GM18517 (cell line): ENCODE data around the gene OSGIN1.

Source experiments
- ATAC-seq: cut with Tn5 transposase; IDR thresholded peaks from one replicate; pipeline ENCODE4 v1.9.1; 2021; ENCODE audit warnings: mild to moderate bottlenecking, moderate library complexity; ENCODE audit not compliant: unreplicated experiment

OSGIN1 gene

DNA sequence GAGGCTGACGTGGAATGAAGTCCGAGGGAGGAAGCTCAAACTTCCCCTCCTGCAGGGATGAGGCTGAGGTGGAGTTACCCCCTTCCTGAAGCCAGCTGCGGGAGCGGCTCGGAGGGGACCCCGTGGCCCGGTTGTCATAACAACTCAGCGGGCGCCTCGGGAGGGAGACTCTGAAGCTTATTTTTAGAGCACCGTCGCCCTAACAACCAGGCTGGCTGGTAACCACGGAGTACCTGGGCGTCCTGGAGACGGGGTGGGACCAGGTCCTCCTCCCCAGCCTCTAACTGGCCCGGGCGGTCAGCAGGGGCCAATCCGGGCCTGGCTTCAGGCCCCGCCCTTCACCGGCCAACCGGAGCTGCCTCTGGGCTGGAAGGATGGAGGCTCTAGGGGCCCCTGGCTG, 42.7 kb downstream of the OSGIN1 start:
- ATAC-seq, result no peak

DNA sequence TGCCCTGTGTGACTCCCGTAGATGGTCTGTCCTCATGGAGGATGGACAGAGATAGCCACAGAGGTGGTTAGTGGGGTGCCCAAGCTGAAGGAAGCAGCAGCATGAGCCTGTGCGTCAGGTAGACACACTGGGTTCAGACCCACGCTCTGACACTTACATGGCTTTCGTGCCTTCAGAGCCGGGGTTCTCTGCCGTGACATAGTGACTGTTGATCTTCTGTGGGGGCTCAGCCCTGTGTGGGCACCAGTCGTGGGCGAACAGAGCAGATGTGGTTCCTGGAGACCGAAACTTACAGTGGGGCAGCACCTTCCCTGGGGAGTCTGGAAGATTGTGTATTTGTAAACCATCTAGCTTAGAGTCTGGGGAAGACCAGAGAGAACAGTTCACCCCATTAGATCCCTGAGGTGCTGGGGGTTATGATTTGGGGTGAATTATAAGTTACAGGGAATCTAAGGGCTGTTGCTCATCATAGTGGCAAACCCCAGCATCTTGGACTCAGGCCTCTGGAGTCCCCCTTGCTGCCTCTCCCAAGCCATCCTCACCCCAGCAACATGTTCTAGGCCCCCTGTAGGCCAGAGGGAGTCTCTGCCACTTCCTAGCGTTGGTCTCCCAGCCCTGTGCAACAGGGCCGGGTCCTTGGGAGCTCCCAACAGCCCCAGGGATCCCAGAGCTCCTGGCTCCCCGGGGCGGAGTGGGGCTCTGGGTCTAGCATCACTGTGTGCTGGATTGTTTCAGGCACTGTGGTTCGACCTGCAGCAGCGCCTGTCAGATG, 43.6 kb downstream of the OSGIN1 start:
- ATAC-seq, result no peak

DNA sequence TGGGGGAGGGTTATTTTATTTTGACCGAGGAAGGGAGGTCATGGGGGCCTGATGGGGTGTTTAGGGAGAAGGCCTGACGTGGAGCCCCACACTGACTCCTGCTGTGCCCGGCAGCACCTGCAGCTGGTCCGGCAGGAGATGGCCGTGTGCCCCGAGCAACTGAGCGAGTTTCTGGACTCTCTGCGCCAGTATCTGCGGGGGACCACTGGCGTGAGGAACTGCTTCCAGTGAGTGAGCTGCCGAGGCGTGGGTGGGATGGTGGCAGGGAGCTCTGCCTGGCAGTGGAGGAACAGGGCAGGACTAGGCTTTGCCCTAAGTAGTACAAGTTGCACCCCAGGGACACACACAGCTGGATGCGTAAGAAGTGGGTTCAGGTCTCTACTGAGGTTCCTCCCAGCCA, 45.1 kb downstream of the OSGIN1 start:
- no peak for ATAC-seq

DNA sequence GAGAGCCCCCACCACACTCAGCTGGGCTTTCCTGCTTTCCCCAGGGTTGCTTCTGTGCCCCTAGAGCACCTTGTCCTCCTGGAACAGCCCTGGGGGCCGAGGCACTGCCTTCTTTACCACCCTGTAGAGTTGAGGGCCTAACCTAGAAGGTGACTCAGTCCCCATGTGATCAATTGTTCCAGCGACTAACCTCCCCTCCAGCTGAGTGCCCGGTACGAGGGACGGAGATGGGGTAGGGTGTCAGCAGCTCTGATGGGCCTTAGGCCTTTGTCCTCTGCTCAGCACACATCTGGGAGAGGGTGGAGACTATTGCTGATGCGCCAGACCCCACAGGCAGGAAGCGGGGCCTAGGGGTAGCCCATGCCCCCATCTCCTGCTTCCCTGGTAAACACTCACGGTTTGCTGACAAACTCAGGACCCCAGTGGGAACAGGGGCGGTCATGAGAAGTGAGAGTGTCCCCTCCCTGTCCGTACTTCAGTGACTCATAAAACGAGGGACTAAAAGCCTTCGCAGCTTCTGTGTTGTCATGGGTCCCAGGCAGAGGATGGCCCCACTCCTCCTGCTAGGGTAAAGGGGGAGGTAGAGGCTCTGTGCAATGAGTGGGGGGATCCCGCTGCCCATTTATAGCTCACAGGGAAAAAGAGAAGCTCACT, 48.1 kb downstream of the OSGIN1 start:
- no peak for ATAC-seq

DNA sequence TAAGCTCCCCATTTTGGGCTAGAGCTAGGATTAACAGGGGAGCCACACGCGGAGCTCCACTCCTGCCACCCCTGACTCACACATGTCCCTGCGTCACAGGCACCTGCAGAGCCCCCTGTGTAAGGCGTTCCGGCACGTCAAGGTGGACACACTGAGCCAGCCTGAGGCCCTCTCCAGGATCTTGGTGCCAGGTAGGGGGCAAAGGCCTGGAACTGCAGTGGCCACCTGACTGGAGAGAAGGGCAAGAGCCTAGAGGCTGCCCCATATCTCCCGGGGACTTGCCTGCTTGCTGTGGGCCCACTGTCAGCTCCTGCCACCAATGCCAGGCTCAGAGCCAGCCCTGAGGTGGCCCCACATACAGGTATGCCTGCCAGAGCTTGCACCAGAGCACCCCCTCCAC, 48.7 kb downstream of the OSGIN1 start:
- no peak for ATAC-seq

DNA sequence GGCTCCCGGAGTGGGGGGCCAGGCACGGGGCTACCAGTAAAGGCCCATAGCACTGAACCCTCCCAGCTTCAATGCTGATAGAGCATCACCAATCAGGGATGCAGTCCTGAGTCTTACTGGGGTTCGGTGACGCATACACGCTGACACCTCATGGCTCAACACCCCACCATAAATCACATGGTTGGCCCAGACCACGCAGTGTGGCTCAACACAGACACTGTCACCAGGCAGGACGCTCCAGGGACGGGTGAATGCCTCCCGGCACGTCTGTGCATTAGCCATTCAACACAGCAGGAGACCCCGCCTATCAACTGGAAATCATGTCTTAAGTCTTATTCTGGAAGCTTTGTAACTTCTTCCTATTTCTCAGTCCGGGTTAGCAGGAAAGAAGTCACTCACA, 50.0 kb downstream of the OSGIN1 start:
- no peak for ATAC-seq

DNA sequence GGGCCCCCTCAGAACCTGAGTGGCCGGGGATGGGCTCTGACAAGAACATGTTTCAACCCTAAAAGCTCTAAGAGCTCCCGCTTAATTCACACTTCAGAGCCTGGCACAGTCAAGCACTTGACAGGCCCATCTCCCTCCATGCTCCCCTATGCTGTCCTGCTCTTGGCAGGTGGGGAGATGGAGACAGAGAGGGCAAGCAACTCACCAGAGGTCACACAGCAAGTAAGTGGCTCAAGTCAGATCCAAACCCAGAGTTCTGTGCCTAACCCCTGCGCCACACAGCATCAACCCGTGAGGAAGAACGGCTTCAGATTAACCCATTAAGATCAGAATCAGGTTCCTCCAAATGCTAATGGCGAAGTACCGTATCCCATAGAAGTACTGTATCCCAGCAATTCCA, 51.4 kb downstream of the OSGIN1 start:
- no peak for ATAC-seq

DNA sequence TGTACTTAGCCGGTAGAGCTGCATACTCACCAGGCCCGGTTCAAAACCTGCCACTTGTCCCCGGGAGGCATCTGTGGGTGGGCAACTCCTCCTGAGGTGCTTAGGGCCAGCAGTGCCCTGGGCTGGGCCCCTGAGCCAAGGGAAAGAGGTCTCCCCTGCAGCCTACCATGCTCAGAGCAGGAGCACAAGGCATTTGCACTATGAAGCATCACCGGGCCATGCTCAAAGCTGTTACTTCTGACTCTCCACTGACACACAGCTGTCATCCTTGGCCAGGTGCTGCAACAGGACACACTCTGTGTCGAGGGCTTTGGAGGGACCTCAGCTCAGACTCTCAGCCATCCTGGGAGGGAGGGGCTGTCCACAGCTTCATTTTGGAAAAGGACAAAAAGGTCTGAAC, 52.4 kb downstream of the OSGIN1 start:
- no peak for ATAC-seq

DNA sequence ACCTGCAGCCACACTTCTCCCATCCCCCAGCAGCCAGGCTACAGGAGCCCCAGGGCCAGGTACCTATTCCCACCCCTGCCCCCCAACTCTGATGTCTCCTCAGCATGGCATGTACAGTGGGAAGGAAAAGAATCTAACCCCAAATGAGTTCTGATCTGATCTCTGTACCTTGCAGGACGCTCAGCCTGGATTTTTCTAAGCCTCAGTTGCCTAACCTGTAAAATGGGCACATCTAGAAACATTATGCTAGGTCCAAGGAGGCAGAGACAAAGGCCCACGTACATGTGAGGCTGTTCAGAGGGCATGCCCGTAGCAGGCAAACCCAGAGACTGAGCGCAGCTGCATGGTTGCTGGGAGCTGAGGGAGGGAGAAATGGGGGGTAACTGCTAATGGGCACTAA, 54.5 kb downstream of the OSGIN1 start:
- ATAC-seq, result no peak

DNA sequence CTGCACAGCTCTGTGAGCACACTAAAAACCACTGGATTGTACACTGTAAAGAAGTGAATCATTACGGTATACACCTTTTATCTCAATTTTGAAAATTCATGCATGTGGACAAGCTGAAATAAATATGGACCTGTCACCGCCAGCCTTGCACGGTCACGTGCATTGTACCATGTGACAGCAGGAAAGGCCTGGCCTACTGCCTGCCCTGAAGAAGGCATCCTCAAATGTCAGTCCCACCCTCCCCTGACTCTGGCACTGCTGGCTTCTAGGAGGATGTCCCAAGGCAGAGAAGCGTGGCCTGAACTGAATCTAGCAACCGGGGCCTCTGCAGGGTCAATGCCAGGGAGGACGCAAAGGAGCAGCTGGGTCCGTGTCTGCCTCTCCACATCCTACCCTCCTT, 54.9 kb downstream of the OSGIN1 start:
- ATAC-seq, result no peak

DNA sequence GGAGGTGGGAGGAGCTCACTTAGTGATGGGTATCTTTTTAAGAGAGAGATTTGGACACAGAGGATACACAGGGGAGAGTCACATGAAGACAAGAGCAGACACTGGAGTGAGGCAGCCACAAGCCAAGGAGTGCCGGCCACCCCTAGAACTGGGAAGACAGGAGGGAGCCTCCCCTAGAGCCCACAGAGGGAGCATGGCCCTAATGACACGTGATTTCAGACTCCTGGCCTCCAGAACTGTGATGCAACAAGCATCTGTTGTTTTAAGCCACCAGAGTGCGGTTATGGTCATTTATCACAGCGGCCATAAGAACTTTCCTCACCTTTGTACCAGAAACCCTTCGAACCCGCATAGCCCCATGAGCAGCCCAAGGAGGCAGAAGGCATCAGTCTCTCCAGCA, 56.2 kb downstream of the OSGIN1 start:
- ATAC-seq, result no peak

DNA sequence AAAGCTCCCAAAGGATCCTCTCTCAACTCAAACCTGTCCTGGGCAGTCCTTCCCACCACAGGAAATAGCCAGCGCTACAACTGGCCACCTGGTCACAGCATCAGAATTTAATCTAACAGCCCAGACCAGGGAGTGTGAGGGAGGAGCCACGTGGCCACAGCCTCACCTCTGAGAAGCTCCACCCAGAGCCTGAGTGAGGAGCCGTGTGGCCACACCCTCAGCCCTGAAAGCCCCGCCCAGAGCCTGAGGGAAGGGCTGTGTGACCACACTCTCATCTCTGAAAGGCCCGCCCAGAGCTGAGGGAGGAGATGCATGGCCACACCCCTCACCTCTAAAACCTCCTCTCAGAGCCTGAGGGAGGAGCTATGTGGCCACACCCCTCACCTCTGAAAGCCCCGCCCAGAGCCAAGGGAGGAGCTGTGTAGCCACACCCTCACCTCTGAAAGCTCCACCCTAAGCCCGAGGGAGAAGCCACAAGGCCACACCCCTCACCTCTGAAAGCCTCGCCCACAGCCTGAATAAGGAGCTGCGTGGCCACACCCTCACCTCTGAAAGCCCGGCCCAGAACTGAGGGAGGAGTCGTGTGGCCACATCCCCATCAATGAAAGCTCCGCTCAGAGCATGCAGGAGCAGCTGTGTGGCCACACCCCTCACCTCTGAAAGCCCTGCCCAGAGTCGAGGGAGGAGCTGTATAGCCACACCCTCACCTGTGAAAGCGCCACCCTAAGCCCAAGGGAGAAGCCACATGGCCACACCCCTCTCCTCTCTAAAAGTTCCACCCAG, 60.9 kb downstream of the OSGIN1 start:
- peak; percentile 76 for ATAC-seq

DNA sequence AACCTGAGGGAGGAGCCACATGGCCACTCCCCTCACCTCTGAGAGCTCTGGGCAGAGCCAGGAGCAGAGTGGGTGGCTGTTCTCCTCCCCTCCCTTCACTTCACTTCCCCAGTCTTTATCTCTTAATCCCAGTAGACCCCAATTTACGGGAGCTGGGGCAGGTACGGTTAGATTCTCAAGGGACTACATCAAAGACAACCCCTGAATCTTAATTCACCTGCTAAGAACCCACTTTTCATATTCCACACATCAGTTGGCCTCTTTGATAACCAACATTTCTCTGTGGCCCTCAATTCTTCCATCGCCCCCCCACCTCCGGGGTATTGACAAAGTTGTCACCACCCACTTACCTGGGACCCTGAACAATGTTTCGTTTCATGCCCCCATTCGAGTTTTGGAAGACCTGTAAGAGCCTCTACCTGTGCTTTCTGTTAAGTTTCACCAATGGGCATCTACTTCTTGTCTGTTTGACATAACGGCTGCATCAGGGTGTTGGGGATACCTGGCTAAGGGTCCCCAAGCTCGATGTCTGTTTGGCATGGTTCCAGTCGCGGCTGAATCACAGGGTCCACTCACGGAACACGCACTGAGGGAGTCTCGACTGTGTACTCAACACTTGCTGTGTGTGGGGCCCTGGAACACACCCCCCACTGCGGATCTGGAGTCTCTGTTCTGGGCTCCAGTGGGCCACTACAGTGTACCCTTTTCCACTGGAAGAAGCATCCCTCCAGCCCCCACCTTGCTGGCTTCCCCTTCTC, 61.7 kb downstream of the OSGIN1 start:
- no peak for ATAC-seq

DNA sequence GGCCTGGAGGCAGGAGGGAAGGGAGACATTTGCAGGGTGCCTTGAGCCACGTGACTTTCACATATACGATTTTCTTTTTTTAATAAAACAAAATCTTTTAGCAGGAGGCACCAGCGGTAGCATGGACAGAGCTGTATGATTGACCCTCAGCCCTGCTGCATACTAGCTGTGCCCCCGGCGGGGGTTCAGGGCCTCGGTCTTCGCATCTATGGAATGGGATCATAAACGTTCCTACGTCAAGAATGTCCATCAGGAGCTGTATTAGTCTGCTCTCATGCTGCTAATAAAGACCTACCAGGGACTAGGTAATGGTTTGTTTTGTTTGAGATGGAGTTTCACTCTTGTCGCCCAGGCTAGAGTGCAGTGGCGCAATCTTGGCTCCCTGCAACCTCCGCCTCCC, 62.4 kb downstream of the OSGIN1 start:
- no peak for ATAC-seq
